Measurements from ENCODE around the gene TARBP1.

The TARBP1 gene

GRCh38 chr1:234433563-234434285 is 45.3 kb downstream of the TARBP1 start:
- Histone ChIP-seq H3K9ac (no peak overlapping the region), H3K79me2 (no peaks in the 10 kb centered on the region), H2AFZ (no peak overlapping the region), H3K4me2 (ENCODE audit: low read length) (no peak overlapping the region), H3K4me1 (no peaks in the 10 kb centered on the region), H3K36me3 (ENCODE audit: control insufficient read depth, insufficient read depth, low read length) (no peaks in the 10 kb centered on the region), H3K27me3 (ENCODE audit: control insufficient read depth, insufficient read depth, low read length) (no peaks in the 10 kb centered on the region), H3K9me3 (ENCODE audit: control insufficient read depth, low read length) (no peaks in the 10 kb centered on the region), H3K27ac (no peak overlapping the region), H3K4me3 (ENCODE audit: low read depth, low read length) (no peak overlapping the region)
- no peak for TF ChIP-seq CTCF (IDR thresholded peaks at IDR 0.05)

- Histone ChIP-seq H3K4me1 (no peaks in the 10 kb centered on the region), H3K9me3 (ENCODE audit: control insufficient read depth, low read length) (no peaks in the 10 kb centered on the region), H3K27me3 (ENCODE audit: control insufficient read depth, insufficient read depth, low read length) (no peaks in the 10 kb centered on the region), H3K4me2 (ENCODE audit: low read length) (no peak overlapping the region), H3K36me3 (ENCODE audit: control insufficient read depth, insufficient read depth, low read length) (no peaks in the 10 kb centered on the region), H3K9ac (no peak overlapping the region), H3K79me2 (no peaks in the 10 kb centered on the region), H3K4me3 (ENCODE audit: low read depth, low read length) (no peak overlapping the region), H2AFZ (no peak overlapping the region), H3K27ac (no peak overlapping the region)
- TF ChIP-seq CTCF (IDR thresholded peaks at IDR 0.05): no peak
These were observed 47.7 kb downstream of the TARBP1 start for GRCh38 chr1:234431255-234431654.

GRCh38 chr1:234430691-234431090 is 48.3 kb downstream of the TARBP1 start:
- H3K4me2 ChIP-seq (ENCODE audit: low read length): no peak overlapping the region
- H3K36me3 ChIP-seq (ENCODE audit: control insufficient read depth, insufficient read depth, low read length): no peaks in the 10 kb centered on the region
- TF ChIP-seq CTCF (IDR thresholded peaks at IDR 0.05): no peak
- H3K27me3 ChIP-seq (ENCODE audit: control insufficient read depth, insufficient read depth, low read length): no peaks in the 10 kb centered on the region
- H3K9ac ChIP-seq: no peak overlapping the region
- H3K79me2 ChIP-seq: no peaks in the 10 kb centered on the region
- H2AFZ ChIP-seq: no peak overlapping the region
- no peaks in the 10 kb centered on the region for H3K4me1 ChIP-seq
- no peak overlapping the region for H3K27ac ChIP-seq
- H3K9me3 ChIP-seq (ENCODE audit: control insufficient read depth, low read length): no peaks in the 10 kb centered on the region
- H3K4me3 ChIP-seq (ENCODE audit: low read depth, low read length): no peak overlapping the region

GRCh38 chr1:234429434-234429806 is 49.6 kb downstream of the TARBP1 start:
- no peak overlapping the region for H3K4me2 ChIP-seq (ENCODE audit: low read length)
- TF ChIP-seq CTCF (IDR thresholded peaks at IDR 0.05): no peak
- H3K9ac ChIP-seq: no peak overlapping the region
- no peaks in the 10 kb centered on the region for H3K79me2 ChIP-seq
- no peak overlapping the region for H3K4me3 ChIP-seq (ENCODE audit: low read depth, low read length)
- no peaks in the 10 kb centered on the region for H3K36me3 ChIP-seq (ENCODE audit: control insufficient read depth, insufficient read depth, low read length)
- no peaks in the 10 kb centered on the region for H3K4me1 ChIP-seq
- no peak overlapping the region for H3K27ac ChIP-seq
- no peaks in the 10 kb centered on the region for H3K27me3 ChIP-seq (ENCODE audit: control insufficient read depth, insufficient read depth, low read length)
- H2AFZ ChIP-seq: no peak overlapping the region
- no peaks in the 10 kb centered on the region for H3K9me3 ChIP-seq (ENCODE audit: control insufficient read depth, low read length)

All from parathyroid adenoma (tissue), 2 donors.